GM12872 (cell line): ENCODE measurements around the gene TEX51.

Source experiments
- CTCF ChIP-seq: IDR thresholded peaks from 3 replicates; pipeline ENCODE4 v1.5.1; 2011; ENCODE audit warnings: low read depth, mild to moderate bottlenecking, low read length, moderate library complexity; ENCODE audit not compliant: insufficient read depth

The TEX51 gene

GRCh38 chr2:126909781-126910180, 11.1 kb downstream of the TEX51 start:
- no peak for TF ChIP-seq CTCF

GRCh38 chr2:126910637-126911036, 11.9 kb downstream of the TEX51 start:
- TF ChIP-seq CTCF: no peak

GRCh38 chr2:126911111-126911796, 12.6 kb downstream of the TEX51 start:
- TF ChIP-seq CTCF: no peak

- no peak for TF ChIP-seq CTCF
Observed at GRCh38 chr2:126912201-126912600, 13.5 kb downstream of the TEX51 start.

GRCh38 chr2:126913329-126913728, 14.6 kb downstream of the TEX51 start:
- no peak for TF ChIP-seq CTCF

- TF ChIP-seq CTCF: no peak
Observed at GRCh38 chr2:126913881-126914615, 15.4 kb downstream of the TEX51 start.

- TF ChIP-seq CTCF: no peak
Observed at GRCh38 chr2:126914811-126915500, 16.3 kb downstream of the TEX51 start.
